Fibroblast of lung (primary cell): Measurements from ENCODE around the gene GRAMD2A.

ENCODE experiments used
- CTCF ChIP-seq, 2 donors: IDR thresholded peaks in 1 of 2; conservative IDR thresholded peaks in 1 of 2; 1 replicate in 1 of 2; 2 replicates in 1 of 2; pipeline ENCODE4 v1.5.1; 2011 to 2012; ENCODE audit warnings: low read length in 2 of 2, control low read depth in 1 of 2, inconsistent platforms in 1 of 2, low read depth in 1 of 2, mild to moderate bottlenecking in 1 of 2
- EZH2 ChIP-seq: IDR thresholded peaks from 2 replicates; pipeline ENCODE4 v1.5.1; 2012; ENCODE audit warnings: low read length, control low read depth, mild to moderate bottlenecking; ENCODE audit errors: missing control alignments

DNA sequence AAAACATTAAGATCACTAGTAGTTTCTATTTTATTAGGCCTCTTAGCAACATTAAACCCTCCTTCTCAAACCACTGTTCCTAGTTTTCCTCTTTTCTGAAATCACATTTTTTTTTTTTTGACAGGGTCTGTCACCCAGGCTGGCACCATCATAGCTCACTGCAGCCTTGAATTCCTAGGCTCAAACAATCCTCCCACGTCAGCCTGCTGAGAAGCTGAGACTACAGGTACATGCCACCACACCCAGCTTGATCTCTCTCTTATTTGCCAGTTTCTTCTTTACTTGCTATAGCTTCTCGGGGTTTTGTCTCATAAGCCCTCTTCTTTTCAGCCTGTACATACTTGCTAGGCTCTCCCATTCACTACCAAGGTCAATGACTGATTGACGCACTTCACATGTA lies 51.4 kb downstream of the GRAMD2A start:
- TF ChIP-seq EZH2 (no peak), CTCF (conservative IDR thresholded peaks at IDR 0.05 in 1 of 2, IDR thresholded peaks at IDR 0.05 in 1 of 2; ENCODE audit: low read depth in 1 of 2, low read length in 2 of 2) (no peak)
